Measurements from ENCODE around the gene ADAMTS15.

Gene ADAMTS15

GRCh38 chr11:130518164-130518680 lies 69.8 kb downstream of the ADAMTS15 start:
- no peaks in the 10 kb centered on the region for H3K36me3 ChIP-seq (ENCODE audit: control insufficient read depth in 1 of 2, insufficient read depth in 2 of 2, low read depth in 1 of 2, low read length in 2 of 2)
- no peak for DNase-seq
- no peak overlapping the region for H3K9ac ChIP-seq (ENCODE audit: low read length)
- H2AFZ ChIP-seq (ENCODE audit: low read depth, low read length), result no peak overlapping the region
- H2BK120ac ChIP-seq (ENCODE audit: low read depth, low read length), result no peak overlapping the region
- no peak overlapping the region for H2BK15ac ChIP-seq (ENCODE audit: low read depth, poor library complexity, severe bottlenecking)
- H3K18ac ChIP-seq (ENCODE audit: low read depth in 1 of 2, low read length in 2 of 2), result no peak overlapping the region
- no peaks in the 10 kb centered on the region for H3K27me3 ChIP-seq (ENCODE audit: control insufficient read depth in 1 of 2, insufficient read depth in 1 of 2, low read length in 2 of 2)
- H3K9me3 ChIP-seq (ENCODE audit: control insufficient read depth, low read length), result no peaks in the 10 kb centered on the region
- peaks cover 12% of the 10 kb centered on the region for H3K4me1 ChIP-seq (ENCODE audit: control insufficient read depth, insufficient read depth, low read depth, low read length)
- no peak overlapping the region for H4K91ac ChIP-seq (ENCODE audit: low read length)
- H3K23ac ChIP-seq (ENCODE audit: low read length in 2 of 2), result no peak overlapping the region
- H2BK5ac ChIP-seq (ENCODE audit: low read depth, low read length, poor library complexity, severe bottlenecking), result no peak overlapping the region
- WGBS, result 83% methylated on average over 3 of the region's 4 CpGs
- H3K79me1 ChIP-seq (replicated peaks; ENCODE audit: low read length, poor library complexity, severe bottlenecking), result no peaks in the 10 kb centered on the region
- H3K4ac ChIP-seq (ENCODE audit: low read depth in 1 of 2, low read length in 2 of 2), result no peak overlapping the region
- H3K4me3 ChIP-seq (ENCODE audit: insufficient read depth in 1 of 2, low read depth in 1 of 2, low read length in 2 of 2), result no peak overlapping the region
- H3K14ac ChIP-seq (ENCODE audit: low read length in 2 of 2), result no peak overlapping the region
- no peak overlapping the region for H3K27ac ChIP-seq (ENCODE audit: low read length, poor library complexity, severe bottlenecking)
- no peak overlapping the region for H3K4me2 ChIP-seq (ENCODE audit: low read length, poor library complexity, severe bottlenecking)
- no peak overlapping the region for H4K8ac ChIP-seq (ENCODE audit: low read length)
- H2AK5ac ChIP-seq (ENCODE audit: low read length, severe bottlenecking), result no peak overlapping the region
- H2BK12ac ChIP-seq (ENCODE audit: low read length in 2 of 2), result no peak overlapping the region

- 96% methylated on average over 11 of the region's 11 CpGs for WGBS
- Histone ChIP-seq H3K9me3 (ENCODE audit: control insufficient read depth, low read length) (no peaks in the 10 kb centered on the region), H2BK120ac (ENCODE audit: low read depth, low read length) (no peak overlapping the region), H3K9ac (ENCODE audit: low read length) (no peak overlapping the region), H2AFZ (ENCODE audit: low read depth, low read length) (no peak overlapping the region), H3K23ac (ENCODE audit: low read length in 2 of 2) (no peak overlapping the region), H2BK5ac (ENCODE audit: low read depth, low read length, poor library complexity, severe bottlenecking) (no peak overlapping the region), H3K4me3 (ENCODE audit: insufficient read depth in 1 of 2, low read depth in 1 of 2, low read length in 2 of 2) (no peak overlapping the region), H3K4ac (ENCODE audit: low read depth in 1 of 2, low read length in 2 of 2) (no peak overlapping the region), H2BK15ac (ENCODE audit: low read depth, poor library complexity, severe bottlenecking) (no peak overlapping the region), H3K4me2 (ENCODE audit: low read length, poor library complexity, severe bottlenecking) (no peak overlapping the region), H3K36me3 (ENCODE audit: control insufficient read depth in 1 of 2, insufficient read depth in 2 of 2, low read depth in 1 of 2, low read length in 2 of 2) (no peaks in the 10 kb centered on the region), H2BK12ac (ENCODE audit: low read length in 2 of 2) (no peak overlapping the region), H4K91ac (ENCODE audit: low read length) (no peak overlapping the region), H4K8ac (ENCODE audit: low read length) (no peak overlapping the region), H3K14ac (ENCODE audit: low read length in 2 of 2) (no peak overlapping the region), H3K18ac (ENCODE audit: low read depth in 1 of 2, low read length in 2 of 2) (no peak overlapping the region), H3K27ac (ENCODE audit: low read length, poor library complexity, severe bottlenecking) (no peak overlapping the region), H2AK5ac (ENCODE audit: low read length, severe bottlenecking) (no peak overlapping the region), H3K4me1 (ENCODE audit: control insufficient read depth, insufficient read depth, low read depth, low read length) (peaks cover 17% of the 10 kb centered on the region), H3K79me1 (replicated peaks; ENCODE audit: low read length, poor library complexity, severe bottlenecking) (no peaks in the 10 kb centered on the region), H3K27me3 (ENCODE audit: control insufficient read depth in 1 of 2, insufficient read depth in 1 of 2, low read length in 2 of 2) (no peaks in the 10 kb centered on the region)
- no peak for DNase-seq
Measured at GRCh38 chr11:130519128-130519932, 70.9 kb downstream of the ADAMTS15 start.

- 88% methylated on average over 7 of the region's 7 CpGs for WGBS
- no peak overlapping the region for H2BK5ac ChIP-seq (ENCODE audit: low read depth, low read length, poor library complexity, severe bottlenecking)
- H3K9me3 ChIP-seq (ENCODE audit: control insufficient read depth, low read length), result no peaks in the 10 kb centered on the region
- peak overlapping the region; percentile 39 for H3K9ac ChIP-seq (ENCODE audit: low read length)
- H4K91ac ChIP-seq (ENCODE audit: low read length), result no peak overlapping the region
- H2BK12ac ChIP-seq (ENCODE audit: low read length in 2 of 2), result peak overlapping the region; percentile 80 to 96
- H3K23ac ChIP-seq (ENCODE audit: low read length in 2 of 2), result no peak overlapping the region
- H3K36me3 ChIP-seq (ENCODE audit: control insufficient read depth in 1 of 2, insufficient read depth in 2 of 2, low read depth in 1 of 2, low read length in 2 of 2), result no peaks in the 10 kb centered on the region
- no peak overlapping the region for H4K8ac ChIP-seq (ENCODE audit: low read length)
- H2AK5ac ChIP-seq (ENCODE audit: low read length, severe bottlenecking), result peak overlapping the region; percentile 36
- H3K4me3 ChIP-seq (ENCODE audit: insufficient read depth in 1 of 2, low read depth in 1 of 2, low read length in 2 of 2), result no peak overlapping the region
- no peak overlapping the region for H3K4me2 ChIP-seq (ENCODE audit: low read length, poor library complexity, severe bottlenecking)
- peak overlapping the region in 1 of 2 experiments; percentile 56 for H3K14ac ChIP-seq (ENCODE audit: low read length in 2 of 2)
- DNase-seq, result no peak
- H3K79me1 ChIP-seq (replicated peaks; ENCODE audit: low read length, poor library complexity, severe bottlenecking), result no peaks in the 10 kb centered on the region
- peaks cover 17% of the 10 kb centered on the region for H3K4me1 ChIP-seq (ENCODE audit: control insufficient read depth, insufficient read depth, low read depth, low read length)
- no peak overlapping the region for H3K27ac ChIP-seq (ENCODE audit: low read length, poor library complexity, severe bottlenecking)
- no peaks in the 10 kb centered on the region for H3K27me3 ChIP-seq (ENCODE audit: control insufficient read depth in 1 of 2, insufficient read depth in 1 of 2, low read length in 2 of 2)
- peak overlapping the region; percentile 77 for H2BK15ac ChIP-seq (ENCODE audit: low read depth, poor library complexity, severe bottlenecking)
- H3K4ac ChIP-seq (ENCODE audit: low read depth in 1 of 2, low read length in 2 of 2), result peak overlapping the region in 1 of 2 experiments; percentile 24
- H3K18ac ChIP-seq (ENCODE audit: low read depth in 1 of 2, low read length in 2 of 2), result peak overlapping the region in 1 of 2 experiments; percentile 80
- no peak overlapping the region for H2BK120ac ChIP-seq (ENCODE audit: low read depth, low read length)
- no peak overlapping the region for H2AFZ ChIP-seq (ENCODE audit: low read depth, low read length)
Measured at GRCh38 chr11:130520271-130520671, 71.8 kb downstream of the ADAMTS15 start.

- Histone ChIP-seq H3K14ac (ENCODE audit: low read length in 2 of 2) (peak overlapping the region in 1 of 2 experiments; percentile 80), H3K9me3 (ENCODE audit: control insufficient read depth, low read length) (no peaks in the 10 kb centered on the region), H3K79me1 (replicated peaks; ENCODE audit: low read length, poor library complexity, severe bottlenecking) (no peaks in the 10 kb centered on the region), H2AFZ (ENCODE audit: low read depth, low read length) (peak overlapping the region; percentile 76), H3K18ac (ENCODE audit: low read depth in 1 of 2, low read length in 2 of 2) (peak overlapping the region; percentile 87 to 96), H2AK5ac (ENCODE audit: low read length, severe bottlenecking) (peak overlapping the region; percentile 93), H2BK5ac (ENCODE audit: low read depth, low read length, poor library complexity, severe bottlenecking) (no peak overlapping the region), H2BK15ac (ENCODE audit: low read depth, poor library complexity, severe bottlenecking) (peak overlapping the region; percentile 73), H4K91ac (ENCODE audit: low read length) (peak overlapping the region; percentile 65), H2BK12ac (ENCODE audit: low read length in 2 of 2) (peak overlapping the region; percentile 46 to 75), H3K4me1 (ENCODE audit: control insufficient read depth, insufficient read depth, low read depth, low read length) (peaks cover 19% of the 10 kb centered on the region), H3K27ac (ENCODE audit: low read length, poor library complexity, severe bottlenecking) (peak overlapping the region; percentile 37), H3K4me2 (ENCODE audit: low read length, poor library complexity, severe bottlenecking) (no peak overlapping the region), H4K8ac (ENCODE audit: low read length) (peak overlapping the region; percentile 93), H3K23ac (ENCODE audit: low read length in 2 of 2) (no peak overlapping the region), H3K27me3 (ENCODE audit: control insufficient read depth in 1 of 2, insufficient read depth in 1 of 2, low read length in 2 of 2) (no peaks in the 10 kb centered on the region), H2BK120ac (ENCODE audit: low read depth, low read length) (peak overlapping the region; percentile 78), H3K4ac (ENCODE audit: low read depth in 1 of 2, low read length in 2 of 2) (peak overlapping the region; percentile 58 to 92), H3K9ac (ENCODE audit: low read length) (peak overlapping the region; percentile 76), H3K4me3 (ENCODE audit: insufficient read depth in 1 of 2, low read depth in 1 of 2, low read length in 2 of 2) (peak overlapping the region in 1 of 2 experiments; percentile 1), H3K36me3 (ENCODE audit: control insufficient read depth in 1 of 2, insufficient read depth in 2 of 2, low read depth in 1 of 2, low read length in 2 of 2) (no peaks in the 10 kb centered on the region)
- DNase-seq, result peak; percentile 97
- WGBS, result 2% methylated on average over 9 of the region's 9 CpGs
Measured at GRCh38 chr11:130522284-130522961, 74.0 kb downstream of the ADAMTS15 start.
